Panc1 (cell line): ENCODE results near the gene MINK1.

Experiments
- CTCF ChIP-seq: fragments of 450-650 bp; IDR thresholded peaks from 2 replicates; pipeline ENCODE4 v1.5.1; 2017; ENCODE audit warnings: mild to moderate bottlenecking
- SIN3A ChIP-seq: IDR thresholded peaks from 2 replicates; pipeline ENCODE4 v1.6.1; 2012; ENCODE audit warnings: low read depth, mild to moderate bottlenecking, low read length, moderate library complexity, borderline replicate concordance; ENCODE audit not compliant: insufficient read depth

GRCh38 chr17:4800462-4801196 is 32.5 kb upstream of the MINK1 start:
- TF ChIP-seq CTCF (no peak), SIN3A (no peak)
